IMR-90 (cell line): ENCODE measurements around the gene OR5T3. TPM values are rescaled to one million over a fixed set of nuclear protein-coding genes. Genes with fewer than 3 reads are reported as not detected.

Experiments
- ATAC-seq: fragments of 200-7000 bp; cut with Tn5 transposase; 2 replicates; pipeline ENCODE4 v1.9.1; 2020; ENCODE audit warnings: low read depth, mild to moderate bottlenecking, moderate library complexity
- BruUV-seq: library from RNA; stranded (reverse); fragments of 400-500 nt; replicated peaks from 2 replicates; lab custom pipeline; 2021; lab: Mats Ljungman, UMichigan
- CTCF ChIA-PET: fragments of 300-600 bp; formaldehyde crosslinking; extraction: SDS; loops from one replicate; lab custom pipeline; 2021; ENCODE audit warnings: antibody characterized with exemption; lab: Yijun Ruan, JAX
- POLR2A ChIA-PET: fragments of 300-600 bp; sonication (Branson Sonifier 250); formaldehyde crosslinking; loops from one replicate; lab custom pipeline; 2022; ENCODE audit warnings: antibody characterized with exemption; ENCODE audit not compliant: unreplicated experiment; lab: Charles Lee
- DNase-seq: peaks from one replicate; pipeline ENCODE4 v3.0.0; 2013
- H2AFZ ChIP-seq: replicated peaks from 2 replicates; pipeline ENCODE3; 2013; ENCODE audit warnings: low read length, mild to moderate bottlenecking; ENCODE audit not compliant: poor library complexity
- H2AK5ac ChIP-seq: 2 replicates; pipeline ENCODE4 v1.6.1; 2013; ENCODE audit warnings: low read depth, low read length, inconsistent platforms
- H2AK9ac ChIP-seq: replicated peaks from 2 replicates; pipeline ENCODE3; 2013; ENCODE audit warnings: mild to moderate bottlenecking, low read depth, low read length, moderate library complexity; ENCODE audit not compliant: poor library complexity
- H2BK120ac ChIP-seq: 2 replicates; pipeline ENCODE4 v1.6.1; 2013; ENCODE audit warnings: low read depth, low read length, inconsistent platforms
- H2BK15ac ChIP-seq: 3 replicates; pipeline ENCODE4 v1.6.1; 2013; ENCODE audit warnings: low read depth, low read length, inconsistent platforms
- H2BK20ac ChIP-seq: 2 replicates; pipeline ENCODE4 v1.6.1; 2013; ENCODE audit warnings: low read depth, mild to moderate bottlenecking, inconsistent platforms, low read length, moderate library complexity
- H2BK5ac ChIP-seq: 2 replicates; pipeline ENCODE4 v1.6.1; 2013; ENCODE audit warnings: mild to moderate bottlenecking, low read depth, low read length, inconsistent platforms; ENCODE audit not compliant: poor library complexity, severe bottlenecking
- H3K14ac ChIP-seq: replicated peaks from 2 replicates; pipeline ENCODE4 v1.6.1; 2013; ENCODE audit warnings: low read depth, low read length, inconsistent platforms
- H3K18ac ChIP-seq: 2 replicates; pipeline ENCODE4 v1.6.1; 2013; ENCODE audit warnings: low read depth, low read length, control low read depth
- H3K23ac ChIP-seq: 2 replicates; pipeline ENCODE4 v1.6.1; 2013; ENCODE audit warnings: low read depth, low read length, inconsistent platforms
- H3K27ac ChIP-seq: 2 replicates; pipeline ENCODE4 v1.5.1; 2013; ENCODE audit warnings: mild to moderate bottlenecking, control low read depth, low read length; ENCODE audit not compliant: insufficient read depth
- H3K27me3 ChIP-seq: 2 replicates; pipeline ENCODE4 v1.6.1; 2013; ENCODE audit warnings: low read length; ENCODE audit not compliant: control insufficient read depth, insufficient read depth
- H3K36me3 ChIP-seq: 2 replicates; pipeline ENCODE4 v1.6.1; 2013; ENCODE audit warnings: low read length, mixed read lengths; ENCODE audit not compliant: control insufficient read depth, insufficient read depth
- H3K4ac ChIP-seq: 2 replicates; pipeline ENCODE4 v1.6.1; 2013; ENCODE audit warnings: low read depth, low read length, inconsistent platforms
- H3K4me1 ChIP-seq: 2 replicates; pipeline ENCODE4 v1.6.1; 2013; ENCODE audit warnings: low read length, mixed read lengths; ENCODE audit not compliant: control insufficient read depth, insufficient read depth
- H3K4me2 ChIP-seq: 2 replicates; pipeline ENCODE4 v1.6.1; 2013; ENCODE audit warnings: low read depth, mild to moderate bottlenecking, control low read depth, low read length, moderate library complexity
- H3K4me3 ChIP-seq: 2 replicates; pipeline ENCODE4 v1.5.1; 2013; ENCODE audit warnings: low read depth, mild to moderate bottlenecking, control low read depth, low read length, moderate library complexity; ENCODE audit not compliant: insufficient read depth
- H3K56ac ChIP-seq: 2 replicates; pipeline ENCODE4 v1.6.1; 2013; ENCODE audit warnings: low read length, inconsistent platforms; ENCODE audit not compliant: insufficient read depth; ENCODE audit errors: extremely low read depth
- H3K79me1 ChIP-seq, 2 experiments: 2 replicates each; pipeline ENCODE4 v1.6.1; 2013; ENCODE audit warnings: low read length in 2 of 2, inconsistent platforms in 1 of 2, low read depth in 1 of 2
- H3K9ac ChIP-seq: 2 replicates; pipeline ENCODE4 v1.6.1; 2013; ENCODE audit warnings: low read depth, low read length, control low read depth
- H3K9me1 ChIP-seq: 2 replicates; pipeline ENCODE4 v1.6.1; 2013; ENCODE audit warnings: low read length, inconsistent platforms; ENCODE audit not compliant: insufficient read depth
- H3K9me3 ChIP-seq: 2 replicates; pipeline ENCODE4 v1.6.1; 2013; ENCODE audit warnings: low read length; ENCODE audit not compliant: control insufficient read depth, insufficient read depth
- H4K20me1 ChIP-seq: 2 replicates; pipeline ENCODE4 v1.6.1; 2013; ENCODE audit warnings: low read length, inconsistent platforms; ENCODE audit not compliant: insufficient read depth
- H4K5ac ChIP-seq: 2 replicates; pipeline ENCODE4 v1.6.1; 2013; ENCODE audit warnings: mild to moderate bottlenecking, low read depth, low read length, control low read depth
- H4K8ac ChIP-seq, 2 experiments: 2 replicates each; pipeline ENCODE4 v1.6.1; 2013; ENCODE audit warnings: low read depth in 2 of 2, low read length in 2 of 2, control low read depth in 1 of 2, inconsistent platforms in 1 of 2
- H4K91ac ChIP-seq: 2 replicates; pipeline ENCODE4 v1.6.1; 2013; ENCODE audit warnings: low read depth, low read length, inconsistent platforms; ENCODE audit not compliant: insufficient read depth
- BHLHE40 ChIP-seq: fragments of 150-350 bp; IDR thresholded peaks from 2 replicates; pipeline ENCODE4 v1.6.1; 2016; ENCODE audit warnings: mild to moderate bottlenecking, low read depth, low read length
- CEBPB ChIP-seq: IDR thresholded peaks from 2 replicates; pipeline ENCODE4 v1.6.1; 2012; ENCODE audit warnings: low read depth, low read length, improper control_type of control experiment
- CHD1 ChIP-seq: IDR thresholded peaks from 2 replicates; pipeline ENCODE4 v1.6.1; 2012; ENCODE audit warnings: low read depth, low read length, improper control_type of control experiment
- CTCF ChIP-seq: conservative IDR thresholded peaks from 2 replicates; pipeline ENCODE4 v1.5.1; 2012; ENCODE audit warnings: mild to moderate bottlenecking, low read depth, low read length, improper control_type of control experiment
- FOS ChIP-seq: fragments of 150-350 bp; IDR thresholded peaks from 2 replicates; pipeline ENCODE4 v1.6.1; 2016; ENCODE audit warnings: low read depth, low read length
- MAFK ChIP-seq: IDR thresholded peaks from 2 replicates; pipeline ENCODE4 v1.6.1; 2012; ENCODE audit warnings: low read depth, low read length, improper control_type of control experiment
- MAZ ChIP-seq: IDR thresholded peaks from 2 replicates; pipeline ENCODE4 v1.6.1; 2012; ENCODE audit warnings: low read depth, mild to moderate bottlenecking, low read length, improper control_type of control experiment, moderate library complexity, borderline replicate concordance
- MXI1 ChIP-seq: IDR thresholded peaks from 2 replicates; pipeline ENCODE4 v1.6.1; 2012; ENCODE audit warnings: low read depth, mild to moderate bottlenecking, low read length, moderate library complexity, borderline replicate concordance
- NFE2L2 ChIP-seq: fragments of 150-350 bp; IDR thresholded peaks from 2 replicates; pipeline ENCODE4 v1.6.1; 2016; ENCODE audit warnings: low read depth, mild to moderate bottlenecking, low read length
- POLR2A ChIP-seq: IDR thresholded peaks from 2 replicates; pipeline ENCODE4 v1.6.1; 2012; ENCODE audit warnings: mild to moderate bottlenecking, low read depth, low read length
- RAD21 ChIP-seq: IDR thresholded peaks from 2 replicates; pipeline ENCODE4 v1.6.1; 2012; ENCODE audit warnings: low read length, improper control_type of control experiment
- RCOR1 ChIP-seq: IDR thresholded peaks from 2 replicates; pipeline ENCODE4 v1.6.1; 2012; ENCODE audit warnings: mild to moderate bottlenecking, low read length, improper control_type of control experiment; ENCODE audit not compliant: insufficient replicate concordance
- RFX5 ChIP-seq: IDR thresholded peaks from 2 replicates; pipeline ENCODE4 v1.8.0; 2012; ENCODE audit warnings: low read depth, mild to moderate bottlenecking, low read length, moderate library complexity
- SMC3 ChIP-seq: fragments of 150-350 bp; IDR thresholded peaks from 2 replicates; pipeline ENCODE4 v1.6.1; 2016; ENCODE audit warnings: low read depth, mild to moderate bottlenecking, antibody characterized with exemption, low read length, moderate library complexity
- dilution Hi-C: fragments of 300-500 bp; cut with HindIII; formaldehyde crosslinking; loops from one replicate; pipeline ENCODE4 v1.14.3; 2018; ENCODE audit warnings: low sequenced_read_pairs; ENCODE audit not compliant: unreplicated experiment
- in situ Hi-C: fragments of 300-500 bp; cut with MboI; formaldehyde crosslinking; loops from 3 replicates; pipeline ENCODE4 v1.14.3; 2019; ENCODE audit warnings: low sequenced_read_pairs, inconsistent platforms, mixed read lengths
- intact Hi-C: fragments of 100-400 bp; cut with micrococcal nuclease; formaldehyde crosslinking; loops from 2 replicates; pipeline ENCODE4 v1.10.0; 2022
- polyA plus RNA-seq, 3 experiments: library from polyadenylated mRNA; depleted of rRNA; stranded (reverse); fragments of >200 nt; gene quantifications; 2 replicates each; pipeline ENCODE4 v1.2.3, GENCODE V29; 2012; ENCODE audit warnings: low replicate concordance in 1 of 3
- total RNA-seq: library from RNA; depleted of rRNA; stranded (reverse); fragments of >200 nt; gene quantifications from 2 replicates; pipeline ENCODE4 v1.2.3, GENCODE V29; 2012
- TF ChIP-seq, protein P1 (sequence below): fragments of 150-350 bp; IDR thresholded peaks from 2 replicates; pipeline ENCODE4 v1.6.1; 2016; ENCODE audit warnings: low read depth, mild to moderate bottlenecking, low read length, moderate library complexity, borderline replicate concordance

The OR5T3 gene
- total and polyA plus RNA-seq, 2 of the 4 experiments (the other 2 are of a cell fraction) = not detected

- intact Hi-C loops = no loop called here
- Histone ChIP-seq H3K56ac (no peak within 1 kb of the TSS), H4K8ac (no peak within 1 kb of the TSS), H4K91ac (no peak within 1 kb of the TSS), H3K27me3 (no peaks in the 10 kb centered on the region), H3K23ac (no peak within 1 kb of the TSS), H3K27ac (no peak within 1 kb of the TSS), H4K5ac (no peak within 1 kb of the TSS), H4K20me1 (no peaks in the 10 kb centered on the region), H3K9ac (no peak within 1 kb of the TSS), H3K9me1 (no peaks in the 10 kb centered on the region), H2AK9ac (no peak within 1 kb of the TSS), H2AFZ (no peak within 1 kb of the TSS), H3K9me3 (peaks cover 5% of the 10 kb centered on the region; the same call in 1 of the 2 replicates), H2BK120ac (no peak within 1 kb of the TSS), H3K4me2 (no peak within 1 kb of the TSS), H3K36me3 (no peaks in the 10 kb centered on the region), H3K4me3 (no peak within 1 kb of the TSS), H2BK15ac (no peak within 1 kb of the TSS), H3K14ac (no peak within 1 kb of the TSS), H2AK5ac (no peak within 1 kb of the TSS), H2BK5ac (no peak within 1 kb of the TSS), H3K4ac (no peak within 1 kb of the TSS), H3K79me1 (no peaks in the 10 kb centered on the region), H3K4me1 (no peaks in the 10 kb centered on the region), H3K18ac (no peak within 1 kb of the TSS), H2BK20ac (no peak within 1 kb of the TSS)
- dilution Hi-C loops = no loop called here
- DNase-seq = no peak
- ChIA-PET POLR2A (no interaction called here), CTCF (no interaction called here)
- in situ Hi-C loops = no loop called here
- TF ChIP-seq, protein P1, sequence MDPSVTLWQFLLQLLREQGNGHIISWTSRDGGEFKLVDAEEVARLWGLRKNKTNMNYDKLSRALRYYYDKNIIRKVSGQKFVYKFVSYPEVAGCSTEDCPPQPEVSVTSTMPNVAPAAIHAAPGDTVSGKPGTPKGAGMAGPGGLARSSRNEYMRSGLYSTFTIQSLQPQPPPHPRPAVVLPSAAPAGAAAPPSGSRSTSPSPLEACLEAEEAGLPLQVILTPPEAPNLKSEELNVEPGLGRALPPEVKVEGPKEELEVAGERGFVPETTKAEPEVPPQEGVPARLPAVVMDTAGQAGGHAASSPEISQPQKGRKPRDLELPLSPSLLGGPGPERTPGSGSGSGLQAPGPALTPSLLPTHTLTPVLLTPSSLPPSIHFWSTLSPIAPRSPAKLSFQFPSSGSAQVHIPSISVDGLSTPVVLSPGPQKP = no peak
- TF ChIP-seq RCOR1 = no peak
- no peak for TF ChIP-seq FOS
- TF ChIP-seq SMC3 = no peak
- TF ChIP-seq POLR2A = no peak
- TF ChIP-seq MAFK = no peak
- no peak for TF ChIP-seq CHD1
- no peak for TF ChIP-seq RAD21
- no peak for TF ChIP-seq MAZ
- TF ChIP-seq BHLHE40 = no peak
- TF ChIP-seq MXI1 = no peak
- no peak for TF ChIP-seq NFE2L2
- TF ChIP-seq CEBPB = no peak
- no peak for TF ChIP-seq CTCF
- TF ChIP-seq RFX5 = no peak
- no peak for ATAC-seq
- BruUV-seq = no TSS peak
These were observed 21.8 kb downstream of the OR5T3 start, which contains the start of gene OR5T1 for GRCh38 chr11:56273854-56274253. Gene OR5T1, plus strand, starts transcription at chr11:56274154. Its CDS starts 1,485 bp downstream, at chr11:56275639.
